Measurements from ENCODE around the gene GPR35. TPM values are rescaled to one million over a fixed set of nuclear protein-coding genes. Genes with fewer than 3 reads are reported as not detected.

GPR35 gene
- total RNA-seq, 2 donors from 2014 or later: 3.4 to 5.8 TPM

- no peak for ATAC-seq (ENCODE audit: insufficient number of reproducible peaks, low FRiP score, low read depth)
- no peak for DNase-seq (ENCODE audit: low spot score)
- Histone ChIP-seq H3K27me3 (replicated peaks; ENCODE audit: insufficient read depth) (no peaks in the 10 kb centered on the region), H3K36me3 (no peaks in the 10 kb centered on the region), H3K9me3 (no peaks in the 10 kb centered on the region), H3K4me1 (ENCODE audit: control insufficient read depth in 1 of 2, low read depth in 2 of 2) (no peaks in the 10 kb centered on the region), H3K27ac (no peak overlapping the region), H3K4me3 (no peak overlapping the region)
- TF ChIP-seq, protein P1, sequence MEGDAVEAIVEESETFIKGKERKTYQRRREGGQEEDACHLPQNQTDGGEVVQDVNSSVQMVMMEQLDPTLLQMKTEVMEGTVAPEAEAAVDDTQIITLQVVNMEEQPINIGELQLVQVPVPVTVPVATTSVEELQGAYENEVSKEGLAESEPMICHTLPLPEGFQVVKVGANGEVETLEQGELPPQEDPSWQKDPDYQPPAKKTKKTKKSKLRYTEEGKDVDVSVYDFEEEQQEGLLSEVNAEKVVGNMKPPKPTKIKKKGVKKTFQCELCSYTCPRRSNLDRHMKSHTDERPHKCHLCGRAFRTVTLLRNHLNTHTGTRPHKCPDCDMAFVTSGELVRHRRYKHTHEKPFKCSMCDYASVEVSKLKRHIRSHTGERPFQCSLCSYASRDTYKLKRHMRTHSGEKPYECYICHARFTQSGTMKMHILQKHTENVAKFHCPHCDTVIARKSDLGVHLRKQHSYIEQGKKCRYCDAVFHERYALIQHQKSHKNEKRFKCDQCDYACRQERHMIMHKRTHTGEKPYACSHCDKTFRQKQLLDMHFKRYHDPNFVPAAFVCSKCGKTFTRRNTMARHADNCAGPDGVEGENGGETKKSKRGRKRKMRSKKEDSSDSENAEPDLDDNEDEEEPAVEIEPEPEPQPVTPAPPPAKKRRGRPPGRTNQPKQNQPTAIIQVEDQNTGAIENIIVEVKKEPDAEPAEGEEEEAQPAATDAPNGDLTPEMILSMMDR (IDR thresholded peaks at IDR 0.05): no peak
Observed at GRCh38 chr2:240605867-240606743, 19.2 kb upstream of the GPR35 start.

GRCh38 chr2:240611601-240612210, 13.6 kb upstream of the GPR35 start:
- no peak for ATAC-seq (ENCODE audit: insufficient number of reproducible peaks, low FRiP score, low read depth)
- no peaks in the 10 kb centered on the region for H3K27me3 ChIP-seq (replicated peaks; ENCODE audit: insufficient read depth)
- TF ChIP-seq, protein P1 (IDR thresholded peaks at IDR 0.05): no peak
- DNase-seq (ENCODE audit: low spot score): no peak
- no peaks in the 10 kb centered on the region for H3K36me3 ChIP-seq
- no peak overlapping the region for H3K4me3 ChIP-seq
- no peaks in the 10 kb centered on the region for H3K9me3 ChIP-seq
- no peak overlapping the region for H3K27ac ChIP-seq
- H3K4me1 ChIP-seq (ENCODE audit: control insufficient read depth in 1 of 2, low read depth in 2 of 2): no peaks in the 10 kb centered on the region

DNA sequence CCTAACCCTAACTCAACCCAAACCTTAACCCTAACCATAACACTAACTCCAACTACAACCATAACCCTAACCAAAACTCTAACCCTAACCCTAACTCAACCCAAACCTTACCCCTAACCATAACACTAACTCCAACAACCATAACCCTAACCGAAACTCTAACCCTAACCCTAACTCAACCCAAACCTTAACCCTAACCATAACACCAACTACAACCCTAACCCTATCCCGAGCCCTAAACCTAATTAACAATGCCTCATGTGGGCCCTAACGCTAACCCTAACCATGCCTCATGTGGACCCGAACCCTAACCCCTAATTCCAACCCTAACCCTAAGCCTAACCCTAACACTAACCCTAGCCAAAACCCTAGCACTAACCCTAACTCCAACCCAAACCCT, 11.5 kb upstream of the GPR35 start:
- Histone ChIP-seq H3K4me3 (no peak overlapping the region), H3K4me1 (ENCODE audit: control insufficient read depth in 1 of 2, low read depth in 2 of 2) (no peaks in the 10 kb centered on the region), H3K36me3 (no peaks in the 10 kb centered on the region), H3K27ac (no peak overlapping the region), H3K9me3 (no peaks in the 10 kb centered on the region), H3K27me3 (replicated peaks; ENCODE audit: insufficient read depth) (no peaks in the 10 kb centered on the region)
- TF ChIP-seq, protein P1 (IDR thresholded peaks at IDR 0.05): no peak
- no peak for DNase-seq (ENCODE audit: low spot score)
- no peak for ATAC-seq (ENCODE audit: insufficient number of reproducible peaks, low FRiP score, low read depth)

GRCh38 chr2:240614391-240614790, 10.9 kb upstream of the GPR35 start:
- H3K4me1 ChIP-seq (ENCODE audit: control insufficient read depth in 1 of 2, low read depth in 2 of 2): no peaks in the 10 kb centered on the region
- no peak overlapping the region for H3K4me3 ChIP-seq
- H3K9me3 ChIP-seq: no peaks in the 10 kb centered on the region
- H3K36me3 ChIP-seq: no peaks in the 10 kb centered on the region
- no peak overlapping the region for H3K27ac ChIP-seq
- no peaks in the 10 kb centered on the region for H3K27me3 ChIP-seq (replicated peaks; ENCODE audit: insufficient read depth)
- no peak for DNase-seq (ENCODE audit: low spot score)
- TF ChIP-seq, protein P1 (IDR thresholded peaks at IDR 0.05): no peak
- no peak for ATAC-seq (ENCODE audit: insufficient number of reproducible peaks, low FRiP score, low read depth)

DNA sequence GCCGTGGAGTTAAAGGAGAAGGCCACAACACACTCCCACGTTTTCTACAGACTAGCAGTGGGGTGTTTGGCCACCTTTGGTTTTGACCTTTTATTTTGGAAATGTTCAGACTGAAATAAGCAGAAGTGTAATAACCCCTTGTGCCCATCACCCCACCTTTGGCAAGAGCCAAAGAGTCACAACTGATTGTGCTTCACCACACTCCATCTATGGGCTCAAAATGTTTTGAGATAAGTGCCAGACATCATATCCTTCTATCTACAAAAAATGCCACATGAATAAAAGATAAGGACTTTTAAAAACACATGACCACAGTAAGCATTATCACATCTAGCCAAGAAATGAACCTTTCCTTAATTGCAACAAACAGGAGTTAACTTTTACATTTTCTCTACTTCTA, 9.9 kb upstream of the GPR35 start:
- no peaks in the 10 kb centered on the region for H3K4me1 ChIP-seq (ENCODE audit: control insufficient read depth in 1 of 2, low read depth in 2 of 2)
- H3K27ac ChIP-seq: no peak overlapping the region
- H3K9me3 ChIP-seq: no peaks in the 10 kb centered on the region
- H3K27me3 ChIP-seq (replicated peaks; ENCODE audit: insufficient read depth): no peaks in the 10 kb centered on the region
- DNase-seq (ENCODE audit: low spot score) (no peak), ATAC-seq (ENCODE audit: insufficient number of reproducible peaks, low FRiP score, low read depth) (no peak)
- H3K4me3 ChIP-seq: no peak overlapping the region
- TF ChIP-seq, protein P1 (IDR thresholded peaks at IDR 0.05): no peak
- no peaks in the 10 kb centered on the region for H3K36me3 ChIP-seq
